Peyer's patch (tissue), 4 donors: ENCODE measurements around the gene ATXN1.

ENCODE experiments used
- CTCF ChIP-seq, 6 experiments: fragments of 450-650 bp in 4 of 6; fragments of 200-600 bp in 2 of 6; sonication (generic) in 1 of 6; IDR thresholded peaks; one replicate each; pipeline ENCODE4 v1.5.1; 2017 to 2019; ENCODE audit warnings: antibody characterized with exemption in 6 of 6, mild to moderate bottlenecking in 3 of 6, moderate library complexity in 1 of 6
- POLR2A ChIP-seq, 2 donors: fragments of 450-650 bp; IDR thresholded peaks; one replicate each; pipeline ENCODE4 v1.5.1; 2017; ENCODE audit warnings: antibody characterized with exemption in 2 of 2, mild to moderate bottlenecking in 2 of 2, moderate library complexity in 2 of 2

GRCh38 chr6:16800942-16801341, 39.7 kb upstream of the ATXN1 start:
- no peak for TF ChIP-seq POLR2A (IDR thresholded peaks at IDR 0.05)
- no peak for TF ChIP-seq CTCF (IDR thresholded peaks at IDR 0.05)
